Skeletal muscle tissue (tissue), 4 donors: Measurements from ENCODE around the gene SERPINI1. TPM values are rescaled to one million over a fixed set of nuclear protein-coding genes. Genes with fewer than 3 reads are reported as not detected.

ENCODE experiments used
- H3K27ac ChIP-seq: one replicate; pipeline ENCODE4 v1.7.0; 2013; ENCODE audit warnings: mild to moderate bottlenecking, low read depth, low read length, inconsistent platforms
- H3K27me3 ChIP-seq, 3 donors: one replicate each; pipeline ENCODE4 v1.7.0; 2013; ENCODE audit warnings: low read length in 3 of 3; ENCODE audit not compliant: control insufficient read depth in 3 of 3, insufficient read depth in 3 of 3
- H3K36me3 ChIP-seq, 3 donors: one replicate each; pipeline ENCODE4 v1.7.0; 2013; ENCODE audit warnings: low read length in 3 of 3; ENCODE audit not compliant: control insufficient read depth in 3 of 3, insufficient read depth in 3 of 3
- H3K4me1 ChIP-seq, 3 donors: one replicate each; pipeline ENCODE4 v1.7.0; 2013; ENCODE audit warnings: low read length in 3 of 3, mild to moderate bottlenecking in 3 of 3; ENCODE audit not compliant: control insufficient read depth in 3 of 3, insufficient read depth in 3 of 3
- H3K4me3 ChIP-seq, 3 donors: one replicate each; pipeline ENCODE4 v1.7.0; 2013; ENCODE audit warnings: low read length in 3 of 3
- H3K9ac ChIP-seq, 3 donors: one replicate each; pipeline ENCODE4 v1.7.0; 2013; ENCODE audit warnings: low read length in 3 of 3, mild to moderate bottlenecking in 3 of 3, moderate library complexity in 2 of 3, low read depth in 1 of 3
- H3K9me3 ChIP-seq, 3 donors: one replicate each; pipeline ENCODE4 v1.7.0; 2013; ENCODE audit warnings: low read length in 3 of 3; ENCODE audit not compliant: control insufficient read depth in 3 of 3
- total RNA-seq: library from RNA; depleted of rRNA; stranded (reverse); fragments of >200 nt; gene quantifications from one replicate; pipeline ENCODE4 v1.2.3, GENCODE V29; 2014
- donor health status: Osteomylitis.

Gene SERPINI1
- total RNA-seq, 1 donor from 2014 or later = 17.7 TPM

GRCh38 chr3:167780214-167780883, 44.8 kb downstream of the SERPINI1 start:
- no peaks in the 10 kb centered on the region for H3K9me3 ChIP-seq
- H3K4me1 ChIP-seq = peaks cover 3 to 5% (median 3%) of the 10 kb centered on the region in 3 donors
- no peaks in the 10 kb centered on the region for H3K27me3 ChIP-seq
- H3K36me3 ChIP-seq = no peaks in the 10 kb centered on the region
- H3K4me3 ChIP-seq = no peak overlapping the region
- H3K9ac ChIP-seq = no peak overlapping the region
- H3K27ac ChIP-seq = no peak overlapping the region

- Histone ChIP-seq H3K4me1 (peaks cover 3 to 6% (median 5%) of the 10 kb centered on the region in 3 donors), H3K36me3 (no peaks in the 10 kb centered on the region), H3K27ac (no peak overlapping the region), H3K9me3 (no peaks in the 10 kb centered on the region), H3K27me3 (no peaks in the 10 kb centered on the region), H3K9ac (no peak overlapping the region), H3K4me3 (no peak overlapping the region)
Observed at GRCh38 chr3:167783781-167784180, 48.3 kb downstream of the SERPINI1 start.

- H3K27me3 ChIP-seq = no peaks in the 10 kb centered on the region
- no peak overlapping the region for H3K27ac ChIP-seq
- peaks cover 3 to 6% (median 5%) of the 10 kb centered on the region in 3 donors for H3K4me1 ChIP-seq
- no peaks in the 10 kb centered on the region for H3K36me3 ChIP-seq
- H3K4me3 ChIP-seq = no peak overlapping the region
- no peaks in the 10 kb centered on the region for H3K9me3 ChIP-seq
- no peak overlapping the region for H3K9ac ChIP-seq
Observed at GRCh38 chr3:167785790-167786189, 50.3 kb downstream of the SERPINI1 start.

GRCh38 chr3:167787440-167787839, 51.9 kb downstream of the SERPINI1 start:
- H3K9ac ChIP-seq = no peak overlapping the region
- no peak overlapping the region for H3K27ac ChIP-seq
- H3K4me3 ChIP-seq = no peak overlapping the region
- peaks cover 3 to 6% (median 5%) of the 10 kb centered on the region in 3 donors for H3K4me1 ChIP-seq
- no peaks in the 10 kb centered on the region for H3K36me3 ChIP-seq
- H3K9me3 ChIP-seq = no peaks in the 10 kb centered on the region
- H3K27me3 ChIP-seq = no peaks in the 10 kb centered on the region

- Histone ChIP-seq H3K9ac (no peak overlapping the region), H3K27ac (no peak overlapping the region), H3K4me3 (no peak overlapping the region), H3K27me3 (no peaks in the 10 kb centered on the region), H3K9me3 (no peaks in the 10 kb centered on the region), H3K36me3 (no peaks in the 10 kb centered on the region), H3K4me1 (no peaks in the 10 kb centered on the region)
Observed at GRCh38 chr3:167798443-167798842, 62.9 kb downstream of the SERPINI1 start.

GRCh38 chr3:167808910-167809309, 73.4 kb downstream of the SERPINI1 start:
- H3K9ac ChIP-seq = no peak overlapping the region
- H3K36me3 ChIP-seq = no peaks in the 10 kb centered on the region
- H3K4me3 ChIP-seq = no peak overlapping the region
- H3K9me3 ChIP-seq = no peaks in the 10 kb centered on the region
- peaks cover 16 to 19% (median 16%) of the 10 kb centered on the region in 3 donors for H3K4me1 ChIP-seq
- H3K27ac ChIP-seq = no peak overlapping the region
- no peaks in the 10 kb centered on the region for H3K27me3 ChIP-seq

GRCh38 chr3:167810236-167810635, 74.7 kb downstream of the SERPINI1 start:
- H3K9ac ChIP-seq = no peak overlapping the region
- no peak overlapping the region for H3K27ac ChIP-seq
- H3K27me3 ChIP-seq = no peaks in the 10 kb centered on the region
- H3K36me3 ChIP-seq = no peaks in the 10 kb centered on the region
- no peak overlapping the region for H3K4me3 ChIP-seq
- no peaks in the 10 kb centered on the region for H3K9me3 ChIP-seq
- peaks cover 27 to 32% (median 29%) of the 10 kb centered on the region in 3 donors for H3K4me1 ChIP-seq

- Histone ChIP-seq H3K9ac (no peak overlapping the region), H3K4me3 (no peak overlapping the region), H3K27me3 (no peaks in the 10 kb centered on the region), H3K9me3 (no peaks in the 10 kb centered on the region), H3K27ac (no peak overlapping the region), H3K36me3 (no peaks in the 10 kb centered on the region), H3K4me1 (peaks cover 27 to 36% (median 33%) of the 10 kb centered on the region in 3 donors)
Observed at GRCh38 chr3:167811031-167811430, 75.5 kb downstream of the SERPINI1 start.

GRCh38 chr3:167813169-167814123, 77.9 kb downstream of the SERPINI1 start:
- peak overlapping the region; percentile 28 for H3K27ac ChIP-seq

GRCh38 chr3:167814441-167814951, 79.0 kb downstream of the SERPINI1 start:
- H3K9me3 ChIP-seq = no peaks in the 10 kb centered on the region
- peaks cover 27 to 36% (median 33%) of the 10 kb centered on the region in 3 donors for H3K4me1 ChIP-seq
- H3K4me3 ChIP-seq = no peak overlapping the region
- H3K36me3 ChIP-seq = no peaks in the 10 kb centered on the region
- no peaks in the 10 kb centered on the region for H3K27me3 ChIP-seq
- no peak overlapping the region for H3K9ac ChIP-seq
- peak overlapping the region; percentile 28 for H3K27ac ChIP-seq

More at GRCh38 chr3:167813169-167814123, 77.9 kb downstream of the SERPINI1 start:
- no peaks in the 10 kb centered on the region for H3K9me3 ChIP-seq
- H3K4me1 ChIP-seq = peaks cover 27 to 36% (median 33%) of the 10 kb centered on the region in 3 donors
- H3K27me3 ChIP-seq = no peaks in the 10 kb centered on the region
- H3K36me3 ChIP-seq = no peaks in the 10 kb centered on the region
- no peak overlapping the region for H3K4me3 ChIP-seq
- no peak overlapping the region for H3K9ac ChIP-seq
